GM12875 (cell line): ENCODE data around the gene SEL1L.
A peak's percentile ranks its signal among the peaks of the same experiment; 100 is the strongest.

Experiments
- H3K4me3 ChIP-seq: one replicate; pipeline ENCODE4 v1.5.1; 2011; ENCODE audit warnings: low read depth, low read length, control low read depth
- TF ChIP-seq, protein P1 (sequence below): IDR thresholded peaks from 2 replicates; pipeline ENCODE4 v1.5.1; 2011; ENCODE audit warnings: low read depth, mild to moderate bottlenecking, control low read depth, inconsistent platforms, low read length, moderate library complexity, borderline replicate concordance; ENCODE audit not compliant: insufficient read depth

Gene SEL1L

DNA sequence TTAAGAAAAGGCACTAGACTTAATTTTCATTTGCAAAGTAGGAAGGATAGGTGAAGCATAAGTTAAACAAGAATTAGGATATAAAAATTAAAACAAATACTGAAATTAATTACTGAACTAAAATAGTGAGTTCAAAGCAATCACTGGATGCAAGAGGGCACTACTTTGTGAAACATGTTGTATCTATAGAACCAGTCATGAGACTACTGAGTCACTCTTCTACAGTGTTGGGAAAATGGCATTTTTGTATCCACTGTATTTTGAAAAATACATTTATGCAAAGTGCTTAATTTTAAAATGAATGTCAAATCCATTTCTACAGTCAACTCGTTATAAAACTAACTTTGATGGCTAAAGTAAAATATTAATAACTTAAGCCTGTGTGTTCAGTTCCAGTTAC lies 47.9 kb downstream of the SEL1L start:
- TF ChIP-seq, protein P1, sequence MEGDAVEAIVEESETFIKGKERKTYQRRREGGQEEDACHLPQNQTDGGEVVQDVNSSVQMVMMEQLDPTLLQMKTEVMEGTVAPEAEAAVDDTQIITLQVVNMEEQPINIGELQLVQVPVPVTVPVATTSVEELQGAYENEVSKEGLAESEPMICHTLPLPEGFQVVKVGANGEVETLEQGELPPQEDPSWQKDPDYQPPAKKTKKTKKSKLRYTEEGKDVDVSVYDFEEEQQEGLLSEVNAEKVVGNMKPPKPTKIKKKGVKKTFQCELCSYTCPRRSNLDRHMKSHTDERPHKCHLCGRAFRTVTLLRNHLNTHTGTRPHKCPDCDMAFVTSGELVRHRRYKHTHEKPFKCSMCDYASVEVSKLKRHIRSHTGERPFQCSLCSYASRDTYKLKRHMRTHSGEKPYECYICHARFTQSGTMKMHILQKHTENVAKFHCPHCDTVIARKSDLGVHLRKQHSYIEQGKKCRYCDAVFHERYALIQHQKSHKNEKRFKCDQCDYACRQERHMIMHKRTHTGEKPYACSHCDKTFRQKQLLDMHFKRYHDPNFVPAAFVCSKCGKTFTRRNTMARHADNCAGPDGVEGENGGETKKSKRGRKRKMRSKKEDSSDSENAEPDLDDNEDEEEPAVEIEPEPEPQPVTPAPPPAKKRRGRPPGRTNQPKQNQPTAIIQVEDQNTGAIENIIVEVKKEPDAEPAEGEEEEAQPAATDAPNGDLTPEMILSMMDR = no peak
- H3K4me3 ChIP-seq = no peak overlapping the region

DNA sequence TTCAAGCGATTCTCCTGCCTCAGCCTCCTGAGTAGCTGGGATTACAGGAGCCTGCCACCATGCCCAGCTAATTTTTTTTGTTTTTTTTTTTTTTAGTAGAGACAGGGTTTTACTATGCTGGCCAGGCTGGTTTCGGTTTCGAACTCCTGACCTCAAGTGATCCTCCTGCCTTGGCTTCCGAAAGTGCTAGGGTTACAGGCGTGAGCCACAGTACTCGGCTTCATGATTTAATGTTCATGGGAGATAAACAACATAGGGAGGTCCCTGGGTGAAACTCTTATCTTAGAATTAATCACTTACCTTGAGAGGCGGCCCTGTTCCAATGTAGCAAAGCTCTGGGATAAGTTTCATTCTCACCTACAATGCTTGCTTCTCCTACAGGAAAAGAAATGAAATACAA lies 48.3 kb downstream of the SEL1L start:
- H3K4me3 ChIP-seq = no peak overlapping the region
- TF ChIP-seq, protein P1 = no peak

DNA sequence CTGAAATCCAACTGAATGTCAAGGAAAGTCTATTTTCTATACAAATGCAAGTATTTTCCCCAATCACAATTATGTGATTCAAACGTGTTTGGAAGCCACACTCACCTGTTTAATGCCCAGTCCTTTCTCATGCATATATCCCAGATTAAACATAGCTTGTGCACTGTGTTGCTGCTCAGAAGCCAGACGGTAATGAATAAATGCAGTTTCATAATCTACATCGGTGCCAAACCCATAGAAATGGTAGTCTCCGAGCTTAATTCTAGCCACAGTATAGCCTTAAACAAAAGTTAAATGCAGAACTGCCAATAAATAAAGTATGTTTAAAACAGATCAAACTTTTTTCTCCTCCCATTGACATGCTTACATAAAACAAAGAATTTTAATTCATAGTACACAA lies 49.5 kb downstream of the SEL1L start:
- TF ChIP-seq, protein P1 = no peak
- H3K4me3 ChIP-seq = no peak overlapping the region

DNA sequence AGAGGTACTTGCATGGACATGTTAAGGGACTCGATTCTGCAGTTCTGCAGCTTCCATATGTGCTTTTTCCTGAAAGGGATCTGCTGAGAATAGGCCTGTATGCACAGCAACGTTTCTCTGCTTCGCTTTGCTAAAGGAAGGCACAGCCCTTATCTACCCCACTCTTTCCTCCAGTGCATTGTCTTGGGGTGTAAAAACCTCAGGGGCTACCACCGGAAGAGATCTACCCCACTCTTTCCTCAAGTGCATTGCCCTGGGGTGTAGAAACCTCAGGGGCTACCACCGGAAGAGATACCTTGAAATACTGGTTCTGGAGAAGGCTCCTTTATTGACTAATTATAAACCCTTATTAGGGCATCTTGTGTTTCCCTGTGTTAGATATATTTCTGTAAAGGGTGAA lies 52.9 kb downstream of the SEL1L start:
- no peak overlapping the region for H3K4me3 ChIP-seq
- TF ChIP-seq, protein P1 = no peak

DNA sequence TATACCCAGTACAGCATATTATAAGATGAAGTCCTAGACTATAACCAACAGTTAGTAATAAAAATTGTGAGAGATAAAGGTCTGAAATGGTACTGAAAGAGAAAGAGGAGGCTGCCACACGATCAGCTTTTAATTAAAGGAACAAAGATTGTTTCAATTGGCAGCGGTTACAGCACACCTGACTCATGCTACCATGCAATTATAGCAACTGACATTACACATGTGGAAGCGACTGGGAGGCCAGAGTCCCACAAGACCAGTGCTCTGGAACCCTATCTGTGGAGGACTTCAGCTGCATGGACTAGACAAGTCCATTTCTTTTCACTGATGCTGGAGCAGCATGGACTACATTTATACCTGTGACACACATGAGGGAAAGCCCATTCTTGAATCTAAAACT lies 55.2 kb downstream of the SEL1L start:
- TF ChIP-seq, protein P1 = no peak

DNA sequence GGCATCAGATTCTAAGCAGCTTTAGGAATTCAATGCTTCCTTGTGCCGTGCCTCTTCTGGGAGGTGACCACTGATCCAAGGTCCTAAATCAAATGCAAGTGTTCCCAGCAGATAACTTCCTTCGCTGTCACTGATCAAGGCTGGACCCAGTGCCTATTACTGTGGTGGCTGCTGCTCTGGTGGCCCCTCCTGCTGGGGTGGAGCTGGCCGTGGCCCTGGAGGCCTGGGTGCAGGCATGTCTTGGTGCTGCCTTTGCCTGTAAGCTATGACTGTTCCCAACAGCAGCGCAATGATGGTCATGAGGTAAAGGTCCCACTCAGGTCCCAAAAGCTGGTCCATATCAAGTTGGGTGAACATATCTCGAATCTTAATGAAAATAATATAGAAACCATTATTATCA lies 56.8 kb downstream of the SEL1L start:
- H3K4me3 ChIP-seq = no peak overlapping the region
- TF ChIP-seq, protein P1 = no peak

More for the DNA sequence above, 55.2 kb downstream of the SEL1L start:
- no peak overlapping the region for H3K4me3 ChIP-seq

DNA sequence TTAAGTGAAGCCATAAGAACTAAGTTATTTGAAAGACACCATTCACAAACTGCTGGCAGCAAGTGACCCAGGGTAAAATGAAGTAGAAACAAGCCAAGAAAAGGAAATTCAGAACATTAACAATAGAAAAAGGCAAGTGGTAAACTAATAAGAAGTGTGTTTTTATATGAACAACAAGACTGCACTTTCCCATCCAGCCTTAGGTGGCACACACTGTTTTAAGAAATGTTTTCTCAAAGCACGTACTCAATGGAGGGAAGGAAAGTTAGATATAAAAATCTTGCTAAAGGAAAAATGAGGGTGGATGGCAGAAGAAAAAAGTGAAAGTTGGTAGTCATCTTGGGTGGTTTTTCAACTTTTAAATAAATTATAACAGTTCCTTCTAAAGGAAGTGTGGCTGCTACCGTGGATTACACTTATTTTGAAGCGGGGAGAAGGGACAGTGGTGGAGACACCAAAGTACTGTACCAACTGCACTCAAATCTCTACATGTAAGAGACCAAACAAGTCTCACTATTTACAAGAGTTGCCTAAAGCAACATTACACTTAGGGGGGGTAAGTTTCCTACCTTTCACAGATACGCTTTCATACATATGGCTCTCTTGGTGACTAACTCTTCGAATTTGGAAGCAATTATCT lies 58.8 kb downstream of the SEL1L start:
- H3K4me3 ChIP-seq = no peak overlapping the region
- TF ChIP-seq, protein P1 = 0 out of 2 replicates have a peak, but pooled peaks have one; percentile 4
